HK-2 (cell line): ENCODE data around the gene DRGX.
A peak's percentile ranks its signal among the peaks of the same experiment; 100 is the strongest.

ENCODE experiments used
- DNase-seq: peaks from one replicate; pipeline ENCODE4 v3.0.0-alpha.2; 2018; ENCODE audit not compliant: unreplicated experiment

Gene DRGX

GRCh38 chr10:49407552-49408137, 11.8 kb upstream of the DRGX start:
- DNase-seq, result peak; percentile 80

DNA sequence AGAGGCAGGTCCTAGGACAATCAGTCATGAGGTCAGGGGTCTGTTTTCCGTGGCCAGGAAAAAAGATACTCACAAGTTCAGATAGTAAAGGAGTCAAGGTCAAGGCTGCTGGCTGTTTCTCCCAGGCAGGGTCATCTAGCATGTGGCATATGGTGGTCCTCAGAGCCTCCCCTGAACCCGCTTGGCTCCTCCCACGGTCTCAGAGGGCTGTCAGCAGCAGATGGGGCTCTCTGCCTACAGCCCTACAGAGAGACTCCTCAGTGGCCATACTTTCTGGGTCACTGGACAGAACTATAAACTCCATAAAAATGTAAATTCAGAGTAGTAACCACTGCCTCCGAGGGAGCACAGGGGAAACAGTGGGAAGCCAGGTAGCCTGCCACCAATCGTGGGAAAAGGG, 11.3 kb upstream of the DRGX start:
- DNase-seq, result no peak

- no peak for DNase-seq
Observed at GRCh38 chr10:49404321-49404878, 8.5 kb upstream of the DRGX start.

DNA sequence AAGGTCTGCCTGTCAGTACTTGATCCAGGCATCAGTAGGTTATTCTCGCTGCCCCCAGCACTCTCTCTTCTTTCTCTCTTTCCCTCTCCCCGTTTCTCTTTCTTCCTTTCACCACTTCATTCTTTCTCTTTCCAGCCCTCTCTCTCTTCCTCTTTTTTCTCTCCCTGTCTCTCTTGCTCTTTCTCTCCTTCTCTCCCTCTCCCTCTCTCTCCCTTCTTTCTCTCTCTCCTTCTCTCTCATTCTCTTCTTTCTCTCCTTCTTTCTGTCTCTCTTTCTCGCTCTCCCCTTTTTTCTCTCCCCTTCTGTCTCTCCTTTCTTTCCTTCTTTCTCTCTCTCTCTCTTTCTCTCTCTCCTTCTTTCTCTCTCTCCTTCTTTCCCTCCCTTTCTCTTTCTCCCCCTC, 7.5 kb upstream of the DRGX start:
- no peak for DNase-seq

- DNase-seq, result no peak
Observed at GRCh38 chr10:49400365-49400764, 4.5 kb upstream of the DRGX start.

DNA sequence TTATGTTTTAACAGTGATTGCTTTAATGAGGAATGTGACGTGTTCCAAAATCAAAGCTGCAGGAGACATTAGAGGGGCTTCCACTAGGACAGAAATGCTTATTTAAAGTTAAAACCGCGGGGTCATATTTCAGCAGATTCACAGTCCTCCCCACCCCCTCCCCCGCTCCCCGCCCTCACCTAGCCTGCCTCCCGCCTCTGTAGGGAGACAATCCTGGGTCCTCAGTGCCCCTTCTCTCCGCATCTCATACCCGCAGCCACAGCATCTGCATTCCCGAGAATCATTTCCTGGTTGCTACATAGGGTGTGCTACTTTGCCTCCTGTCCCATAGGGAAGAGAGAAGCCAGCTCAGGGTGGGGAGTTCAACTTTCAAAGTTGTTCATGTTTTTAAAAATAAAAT, 3.1 kb upstream of the DRGX start:
- no peak for DNase-seq

GRCh38 chr10:49398000-49398861, 2.3 kb upstream of the DRGX start:
- peak; percentile 49 for DNase-seq

GRCh38 chr10:49397036-49397999, 1.4 kb upstream of the DRGX start:
- no peak for DNase-seq

- DNase-seq, result no peak
Observed at GRCh38 chr10:49396666-49396999, 744 bp upstream of the DRGX start.

DNA sequence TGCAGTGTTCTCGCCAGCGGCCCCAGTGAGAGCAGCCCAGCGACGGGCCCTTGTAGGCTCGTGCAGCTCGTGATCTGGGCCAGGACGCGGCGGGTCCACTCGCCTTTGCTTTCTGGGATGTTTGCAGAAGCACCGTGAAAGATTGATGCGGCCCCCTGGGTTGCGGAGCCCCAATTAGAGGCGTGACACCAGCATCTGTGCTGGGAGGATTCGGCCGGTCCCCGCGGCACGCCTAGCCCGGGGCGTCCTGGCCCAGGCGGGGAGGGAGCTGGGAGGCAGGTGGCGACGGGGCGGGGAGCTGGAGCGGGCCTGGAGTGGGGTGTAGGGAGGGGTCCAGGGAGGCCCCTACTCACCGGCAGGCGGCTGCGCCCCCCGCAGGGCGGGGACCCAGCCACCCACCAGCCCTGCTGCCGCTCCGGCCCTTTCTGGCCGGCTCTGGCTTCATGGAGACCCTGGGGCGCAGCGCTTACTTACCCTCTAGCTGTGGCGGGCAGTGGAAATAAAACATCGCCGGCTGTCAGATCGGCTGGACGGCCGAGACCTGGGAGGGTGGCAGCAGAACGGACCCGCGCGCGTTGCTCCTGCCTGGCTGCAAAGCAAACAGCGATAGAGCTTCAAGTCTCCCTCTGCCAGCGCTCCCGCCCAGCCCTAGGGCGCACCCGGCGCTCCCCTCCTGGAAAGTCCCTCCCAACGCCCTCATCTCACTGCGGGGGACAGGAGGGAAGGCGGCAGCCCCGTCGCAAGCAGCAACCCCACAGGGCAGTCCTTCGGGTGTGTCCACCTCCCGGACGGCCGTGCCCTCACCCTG, 752 bp downstream of the DRGX start:
- no peak for DNase-seq

GRCh38 chr10:49393757-49394156, 2.1 kb downstream of the DRGX start:
- DNase-seq, result no peak

- no peak for DNase-seq
Observed at GRCh38 chr10:49393301-49393700, 2.6 kb downstream of the DRGX start.

DNA sequence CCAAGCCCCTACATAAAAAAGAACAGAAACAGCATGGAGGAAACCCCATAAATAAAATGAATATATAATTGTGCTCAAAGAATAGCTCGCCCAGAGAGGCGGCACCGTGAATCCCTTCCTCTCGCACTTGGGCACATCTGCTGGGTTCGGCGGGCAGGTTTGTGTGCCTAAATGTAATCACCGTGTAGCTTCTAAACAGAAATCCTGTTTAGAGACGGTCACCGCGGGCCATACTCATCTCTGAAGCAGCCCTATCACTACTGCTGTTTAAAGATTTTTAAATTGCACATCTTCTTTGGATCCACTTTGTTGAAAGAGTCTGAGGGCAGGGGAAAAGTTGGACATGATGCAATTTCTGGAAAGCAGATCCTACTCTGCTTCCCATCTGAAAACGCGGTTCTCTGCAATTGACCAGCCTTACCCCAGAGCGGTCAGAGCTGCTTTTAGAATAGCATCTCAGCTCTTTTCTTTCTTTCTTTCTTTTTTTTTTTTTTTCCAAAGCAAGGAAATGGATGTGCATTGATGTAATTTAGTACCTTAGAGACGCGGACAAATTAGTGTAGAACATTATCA, 6.4 kb downstream of the DRGX start:
- DNase-seq, result no peak

DNA sequence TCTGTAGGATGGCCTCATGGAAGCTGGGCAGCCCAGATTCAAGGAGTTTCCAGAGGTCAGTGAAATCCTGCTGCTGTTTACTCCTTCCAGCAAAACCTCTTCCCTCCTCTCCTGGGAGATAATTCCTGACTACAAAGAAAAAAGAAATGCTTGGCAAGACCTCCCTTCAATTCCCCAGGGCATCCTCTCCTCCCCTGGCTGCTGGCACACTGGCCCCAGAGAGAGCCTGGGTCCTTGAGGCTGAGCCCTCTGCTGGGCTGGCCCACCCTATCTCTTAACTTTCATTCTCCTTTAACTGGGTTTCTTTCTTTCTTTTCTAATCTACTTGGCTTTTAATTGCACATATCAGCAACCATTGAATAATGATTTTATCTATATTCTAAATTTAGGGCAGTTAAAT, 7.7 kb downstream of the DRGX start:
- DNase-seq, result no peak

DNA sequence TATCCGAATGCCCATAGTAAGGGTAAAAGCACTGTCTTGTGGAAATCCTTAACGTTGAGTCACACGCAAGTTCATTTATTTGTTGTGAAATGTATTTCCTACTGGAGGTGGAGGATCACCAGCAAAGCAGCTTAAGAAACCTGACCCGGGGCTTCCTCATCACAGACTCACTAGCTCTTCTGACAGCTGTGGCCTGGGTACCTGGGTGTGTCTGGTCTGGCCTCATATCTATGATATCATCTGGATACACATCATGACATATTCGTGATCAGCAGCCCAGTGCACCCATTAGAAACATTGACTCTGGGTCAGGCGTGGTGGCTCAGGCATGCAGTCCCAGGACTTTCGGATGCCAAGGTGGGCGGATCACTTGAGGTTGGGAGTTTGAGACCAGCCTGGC, 8.8 kb downstream of the DRGX start:
- no peak for DNase-seq

GRCh38 chr10:49385939-49386922, 9.7 kb downstream of the DRGX start:
- no peak for DNase-seq

- no peak for DNase-seq
Observed at GRCh38 chr10:49384268-49384953, 11.5 kb downstream of the DRGX start.

- no peak for DNase-seq
Observed at GRCh38 chr10:49383853-49384252, 12.0 kb downstream of the DRGX start.

DNA sequence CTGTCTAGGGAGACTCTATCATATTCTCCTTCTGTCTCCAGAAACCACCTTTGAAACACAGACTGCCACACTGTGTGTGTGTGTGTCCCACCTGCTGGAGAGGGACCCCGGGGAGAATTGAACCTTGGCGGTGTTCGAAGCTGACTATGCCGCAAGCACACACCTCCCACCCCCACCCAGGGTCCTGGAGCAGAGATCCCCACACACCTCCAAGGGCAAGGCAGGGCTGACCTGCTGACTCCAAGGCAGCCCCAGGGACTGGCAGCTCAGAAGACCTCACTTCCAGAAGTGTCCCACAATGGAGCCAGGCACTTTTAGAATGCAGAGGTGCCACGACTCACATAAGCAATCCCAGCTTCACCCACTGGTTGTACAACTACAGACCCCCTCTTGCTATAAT, 13.1 kb downstream of the DRGX start:
- DNase-seq, result no peak
